Mesangial cell (primary cell): Measurements from ENCODE around the gene FMN1. TPM values are rescaled to one million over a fixed set of nuclear protein-coding genes. Genes with fewer than 3 reads are reported as not detected.

Experiments
- total RNA-seq: library from RNA; depleted of rRNA; stranded (reverse); fragments of >200 nt; gene quantifications from 2 replicates; pipeline ENCODE4 v1.2.3, GENCODE V29; 2015

Gene FMN1, protein sequence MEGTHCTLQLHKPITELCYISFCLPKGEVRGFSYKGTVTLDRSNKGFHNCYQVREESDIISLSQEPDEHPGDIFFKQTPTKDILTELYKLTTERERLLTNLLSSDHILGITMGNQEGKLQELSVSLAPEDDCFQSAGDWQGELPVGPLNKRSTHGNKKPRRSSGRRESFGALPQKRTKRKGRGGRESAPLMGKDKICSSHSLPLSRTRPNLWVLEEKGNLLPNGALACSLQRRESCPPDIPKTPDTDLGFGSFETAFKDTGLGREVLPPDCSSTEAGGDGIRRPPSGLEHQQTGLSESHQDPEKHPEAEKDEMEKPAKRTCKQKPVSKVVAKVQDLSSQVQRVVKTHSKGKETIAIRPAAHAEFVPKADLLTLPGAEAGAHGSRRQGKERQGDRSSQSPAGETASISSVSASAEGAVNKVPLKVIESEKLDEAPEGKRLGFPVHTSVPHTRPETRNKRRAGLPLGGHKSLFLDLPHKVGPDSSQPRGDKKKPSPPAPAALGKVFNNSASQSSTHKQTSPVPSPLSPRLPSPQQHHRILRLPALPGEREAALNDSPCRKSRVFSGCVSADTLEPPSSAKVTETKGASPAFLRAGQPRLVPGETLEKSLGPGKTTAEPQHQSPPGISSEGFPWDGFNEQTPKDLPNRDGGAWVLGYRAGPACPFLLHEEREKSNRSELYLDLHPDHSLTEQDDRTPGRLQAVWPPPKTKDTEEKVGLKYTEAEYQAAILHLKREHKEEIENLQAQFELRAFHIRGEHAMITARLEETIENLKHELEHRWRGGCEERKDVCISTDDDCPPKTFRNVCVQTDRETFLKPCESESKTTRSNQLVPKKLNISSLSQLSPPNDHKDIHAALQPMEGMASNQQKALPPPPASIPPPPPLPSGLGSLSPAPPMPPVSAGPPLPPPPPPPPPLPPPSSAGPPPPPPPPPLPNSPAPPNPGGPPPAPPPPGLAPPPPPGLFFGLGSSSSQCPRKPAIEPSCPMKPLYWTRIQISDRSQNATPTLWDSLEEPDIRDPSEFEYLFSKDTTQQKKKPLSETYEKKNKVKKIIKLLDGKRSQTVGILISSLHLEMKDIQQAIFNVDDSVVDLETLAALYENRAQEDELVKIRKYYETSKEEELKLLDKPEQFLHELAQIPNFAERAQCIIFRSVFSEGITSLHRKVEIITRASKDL (N-terminal part only)
- 0.33 and 5.8 TPM in 2 replicates for total RNA-seq

DNA sequence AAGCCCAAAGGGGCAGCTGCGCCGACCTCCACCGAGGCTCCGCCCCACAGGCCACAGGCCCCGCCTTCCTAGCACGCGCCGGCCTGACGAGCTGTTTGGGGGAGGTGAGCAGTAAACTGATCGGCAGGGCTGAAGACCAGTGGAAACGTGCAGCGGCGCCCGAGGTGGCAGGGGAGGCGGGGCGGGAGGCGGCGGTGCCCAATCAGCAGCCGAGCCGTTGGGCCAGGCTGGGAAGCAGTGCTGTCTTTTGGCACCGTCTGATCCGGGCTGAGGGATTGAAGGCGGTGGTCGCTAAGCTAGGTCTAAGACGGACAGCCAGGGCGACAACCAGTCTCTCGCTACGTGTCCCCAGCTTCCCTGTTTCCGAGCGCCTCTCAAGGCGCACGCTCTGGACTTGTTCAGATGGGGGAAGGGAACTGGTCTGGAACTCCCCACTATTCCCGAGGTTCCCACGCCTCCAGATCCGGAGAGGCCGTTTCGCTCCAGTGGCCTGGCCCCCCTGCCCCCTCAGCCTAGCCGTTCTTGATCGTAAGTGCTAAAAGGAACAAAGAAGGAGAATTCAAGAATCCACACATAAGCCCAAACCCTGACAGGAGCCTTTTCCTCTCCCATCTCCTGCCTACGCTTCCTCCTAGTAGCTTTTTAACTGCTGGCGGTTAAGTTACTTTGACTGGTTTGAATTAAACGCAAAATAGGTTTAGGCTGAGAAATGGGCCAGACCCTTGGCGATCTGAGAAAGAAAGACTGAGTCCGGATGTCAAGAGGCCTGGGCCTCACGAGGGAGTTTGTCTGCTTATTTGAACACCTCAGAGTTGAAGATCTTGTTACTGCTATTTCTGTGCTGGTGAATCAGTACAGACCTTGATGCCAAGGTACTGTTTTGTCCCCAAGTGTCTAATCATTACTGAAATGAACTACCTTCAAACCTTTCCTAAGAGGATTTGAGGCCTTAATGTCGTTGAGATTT is at the start of gene FMN1:
TSS of gene FMN1 (minus strand) at position 11 of the 967 bp plus-strand sequence. CDS start 39,800 bp downstream, outside the sequence.

DNA sequence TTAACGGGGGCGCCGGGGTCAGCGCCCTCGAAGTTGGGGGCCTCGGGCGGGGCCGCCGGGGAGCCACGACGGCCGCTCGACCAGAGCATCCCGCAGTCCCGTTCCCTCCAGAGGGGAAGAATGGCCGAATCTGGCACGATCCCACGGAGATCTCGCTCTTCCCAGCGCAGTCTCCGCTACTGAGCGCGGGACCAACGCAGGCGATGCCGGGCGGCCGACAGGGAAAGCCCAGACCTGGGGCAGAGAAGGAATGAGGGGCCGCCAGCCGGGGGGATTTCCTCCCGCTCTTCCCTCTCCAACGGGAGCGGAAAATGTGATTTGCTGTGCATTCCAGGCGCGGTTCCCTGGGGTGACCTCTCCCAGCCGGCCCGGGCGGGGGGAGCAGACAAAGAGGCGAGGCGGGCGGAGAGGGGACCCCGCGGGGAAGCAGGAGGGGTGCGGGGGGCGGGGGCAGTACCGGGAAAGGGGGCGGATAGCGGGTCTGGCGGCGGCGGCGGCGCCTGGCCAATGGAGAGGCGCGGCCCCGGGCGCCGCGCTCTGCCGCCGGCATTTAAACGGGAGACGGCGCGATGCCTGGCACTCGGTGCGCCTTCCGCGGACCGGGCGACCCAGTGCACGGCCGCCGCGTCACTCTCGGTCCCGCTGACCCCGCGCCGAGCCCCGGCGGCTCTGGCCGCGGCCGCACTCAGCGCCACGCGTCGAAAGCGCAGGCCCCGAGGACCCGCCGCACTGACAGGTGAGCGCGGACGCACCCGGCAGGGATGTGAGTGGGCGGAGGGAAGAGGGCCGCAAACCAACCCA is 476.9 kb downstream of the FMN1 start, which contains the start of gene GREM1:
TSS of gene GREM1 (plus strand) at position 579 of the 801 bp plus-strand sequence. CDS start 12,687 bp downstream, outside the sequence.

Other genes with a start within 250 kb of the FMN1 start
- under 0.01 and 1.0 TPM in 2 replicates for gene RYR3, start 116.3 kb upstream of the FMN1 start, total RNA-seq